NCI-H1092 treated with DMSO at 0.1 percent for 48 hours (cell line): ENCODE measurements around the gene IQCK.

Experiments used
- DNase-seq: peaks from one replicate; lab custom pipeline; 2025; lab: John Stamatoyannopoulos, UW

Gene IQCK

DNA sequence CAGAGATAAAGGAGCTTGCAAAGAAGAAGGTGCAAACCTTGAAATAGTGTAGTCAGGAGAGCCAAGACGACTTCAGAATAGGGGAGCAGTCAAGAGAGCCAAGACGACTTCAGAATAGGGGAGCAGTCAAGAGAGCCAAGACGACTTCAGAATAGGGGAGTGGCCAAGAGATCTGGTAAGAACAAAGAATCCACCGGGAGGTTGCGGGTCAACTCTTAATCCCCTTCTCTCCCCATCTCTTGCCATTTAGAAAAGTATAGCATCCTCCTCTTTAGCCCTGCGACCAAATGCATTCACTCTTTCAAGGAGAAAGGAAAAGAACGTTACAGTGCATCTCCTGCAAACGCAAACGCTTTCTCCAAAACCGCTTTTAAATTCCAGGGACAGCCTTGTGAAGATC is 757 bp upstream of the IQCK start:
- no peak for DNase-seq

DNA sequence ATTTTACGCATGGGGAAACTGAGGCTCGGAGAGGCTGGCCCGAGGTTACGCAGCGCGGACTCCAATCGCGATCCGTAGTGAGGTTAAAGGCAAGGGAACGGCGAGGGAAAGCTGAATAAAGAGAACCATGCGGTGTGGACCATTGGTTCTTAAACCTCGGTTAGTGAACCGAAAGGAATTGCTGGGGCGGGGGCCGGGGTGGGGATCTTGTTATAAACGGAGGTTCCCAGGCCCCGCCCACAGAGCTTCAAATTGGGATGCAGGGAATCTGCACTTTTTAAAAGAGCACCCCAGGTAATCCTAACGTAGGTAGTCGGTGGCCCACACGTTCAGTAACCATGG is 524 bp downstream of the IQCK start:
- DNase-seq = peak; percentile 38

DNA sequence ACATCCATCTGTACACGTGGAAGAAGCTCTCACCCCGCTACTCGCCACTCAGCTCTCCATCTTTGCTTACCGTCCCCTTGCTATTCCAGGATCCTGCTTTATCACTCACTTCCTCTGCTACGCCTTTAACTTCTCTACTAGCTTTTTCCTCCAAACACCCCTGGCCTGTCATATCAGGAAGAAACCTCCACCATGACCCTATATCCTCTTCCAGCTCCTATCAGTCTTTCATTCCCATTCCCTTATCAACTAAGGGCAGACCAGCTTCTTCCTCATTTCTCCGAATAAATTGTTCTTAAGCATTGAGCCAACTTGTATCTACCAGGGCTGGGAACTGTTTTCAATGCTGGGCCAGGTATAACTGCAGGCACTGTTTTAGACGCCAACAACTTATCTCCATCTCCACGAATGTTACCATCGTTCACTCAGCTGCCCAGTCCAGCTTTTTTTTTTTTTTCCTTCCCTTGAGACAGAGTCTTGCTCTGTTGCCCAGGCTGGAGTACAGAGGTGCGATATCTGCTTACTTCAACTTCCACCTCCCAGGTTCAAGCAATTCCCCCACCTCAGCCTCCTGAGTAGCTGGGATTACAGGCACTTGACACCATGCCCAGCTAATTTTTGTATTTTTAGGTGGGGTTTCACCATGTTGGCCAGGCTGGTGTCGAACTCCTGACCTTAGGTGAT is 4.3 kb downstream of the IQCK start:
- DNase-seq = no peak

DNA sequence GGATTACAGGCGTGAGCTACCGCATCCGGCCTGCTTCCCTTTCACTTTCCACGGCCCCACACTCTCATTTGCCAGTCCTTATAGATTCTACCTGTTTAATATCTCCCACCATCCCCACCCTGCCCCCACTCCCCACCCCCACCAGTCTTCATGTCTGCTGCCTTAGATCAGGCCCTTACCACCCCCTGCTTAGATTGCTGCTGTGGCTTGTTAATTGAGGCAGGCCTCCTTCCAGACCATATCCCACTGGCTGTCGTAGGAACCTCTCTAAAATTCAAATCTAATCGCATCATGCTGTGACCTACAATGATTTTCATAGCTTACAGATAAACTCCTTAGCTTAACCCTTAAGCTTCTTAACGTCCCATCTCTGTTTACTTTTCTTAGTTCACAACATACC is 4.9 kb downstream of the IQCK start:
- no peak for DNase-seq

DNA sequence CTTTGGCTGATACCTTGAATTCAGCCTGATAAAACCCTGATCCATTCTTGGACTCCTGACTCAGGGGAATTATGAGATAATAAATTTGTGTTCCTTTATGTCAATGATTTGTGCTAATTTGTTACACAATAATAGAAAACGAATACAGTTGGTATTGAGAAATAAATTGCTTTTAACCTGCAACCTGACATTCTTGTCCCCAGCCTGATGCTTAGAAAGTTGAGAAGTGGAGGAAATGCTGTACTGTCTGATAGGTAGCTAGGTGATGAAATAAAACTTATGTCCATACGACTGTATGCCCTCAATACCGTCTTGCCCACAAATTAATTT is 10.5 kb downstream of the IQCK start:
- no peak for DNase-seq

DNA sequence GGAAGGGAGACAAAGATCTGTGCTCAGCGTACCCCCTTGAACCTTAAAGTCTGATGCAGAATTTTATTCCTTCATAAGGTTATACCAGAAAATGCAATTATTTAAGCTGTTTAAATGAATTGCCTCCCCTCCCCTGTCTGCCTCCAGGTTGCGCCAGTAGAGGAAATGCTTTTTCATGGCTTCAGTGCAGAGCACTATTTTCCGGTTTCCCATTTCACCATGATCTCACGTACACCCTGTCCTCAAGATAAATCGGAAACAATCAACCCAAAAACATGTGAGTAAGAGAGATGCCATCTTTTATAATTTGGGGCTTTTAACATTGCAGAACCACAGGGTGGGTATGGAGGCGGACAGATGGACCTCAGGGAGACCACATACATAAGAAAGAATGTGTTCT is 15.5 kb downstream of the IQCK start:
- no peak for DNase-seq

DNA sequence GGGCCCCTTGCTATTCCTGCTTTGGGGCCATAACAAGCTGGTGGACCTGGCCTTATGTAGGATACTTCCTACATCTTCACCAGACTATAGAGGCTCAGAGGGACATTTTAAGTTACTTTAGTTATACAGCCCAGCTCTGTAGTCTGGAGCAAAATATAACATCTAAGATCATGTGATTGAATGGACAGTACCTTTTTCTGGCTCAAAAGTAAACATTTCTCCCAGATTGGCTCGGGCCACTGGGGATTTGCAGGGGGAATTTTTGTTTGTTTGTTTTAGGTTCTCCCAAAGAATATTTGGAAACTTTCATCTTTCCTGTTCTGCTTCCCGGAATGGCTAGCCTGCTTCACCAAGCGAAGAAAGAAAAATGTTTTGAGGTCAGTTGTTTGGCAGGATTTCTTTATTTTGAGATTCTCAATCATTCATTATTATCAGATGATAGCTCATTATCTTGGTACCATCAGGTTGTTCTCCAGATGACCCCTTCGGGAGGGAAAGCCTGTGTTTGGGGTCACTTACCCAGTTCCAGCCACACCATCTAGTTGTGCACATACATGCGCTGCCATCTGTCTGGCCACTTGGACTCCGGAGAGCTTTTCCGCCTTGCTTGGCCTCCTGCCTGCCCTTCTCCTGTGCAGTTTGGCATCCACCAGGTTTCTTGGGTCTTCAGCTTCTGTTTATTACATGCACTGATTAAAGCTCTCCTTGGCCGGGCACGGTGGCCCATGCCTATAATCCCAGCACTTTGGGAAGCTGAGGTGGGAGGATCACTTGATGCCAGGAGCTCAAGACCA is 17.2 kb downstream of the IQCK start:
- no peak for DNase-seq

DNA sequence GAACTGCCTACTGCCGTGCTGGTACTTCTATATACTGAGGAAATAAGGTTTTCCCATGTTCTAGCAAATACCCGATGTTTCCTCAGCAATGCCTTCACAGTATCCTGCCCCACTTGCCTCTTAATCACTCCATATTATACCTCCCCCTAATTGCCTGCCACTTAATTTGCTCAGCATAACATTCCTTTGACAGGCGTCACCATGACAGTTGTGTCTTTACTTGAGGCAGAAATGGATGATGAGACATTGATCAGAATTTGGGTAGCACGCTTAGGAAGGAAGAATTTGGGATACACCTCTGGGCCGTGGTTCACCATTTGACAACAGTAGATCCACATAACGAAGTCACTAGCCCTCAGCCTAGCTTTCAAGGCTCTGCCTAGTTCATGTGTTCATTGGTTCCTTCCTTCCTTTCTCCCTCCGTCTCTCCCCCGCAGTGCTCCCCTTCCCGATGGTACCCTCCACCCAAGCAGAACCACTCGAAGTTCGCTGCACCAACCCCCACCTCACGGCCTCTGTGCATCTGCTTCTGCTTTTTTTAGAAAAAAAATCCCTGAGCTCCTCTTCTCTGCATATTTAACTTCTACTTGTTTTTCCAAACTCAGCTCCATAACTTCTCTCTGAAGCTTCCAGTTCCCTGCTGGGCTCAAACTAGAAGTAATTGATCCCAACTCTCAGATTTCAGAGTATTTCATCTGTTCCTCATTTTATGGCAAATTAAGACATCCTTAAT is 19.4 kb downstream of the IQCK start:
- DNase-seq = no peak

DNA sequence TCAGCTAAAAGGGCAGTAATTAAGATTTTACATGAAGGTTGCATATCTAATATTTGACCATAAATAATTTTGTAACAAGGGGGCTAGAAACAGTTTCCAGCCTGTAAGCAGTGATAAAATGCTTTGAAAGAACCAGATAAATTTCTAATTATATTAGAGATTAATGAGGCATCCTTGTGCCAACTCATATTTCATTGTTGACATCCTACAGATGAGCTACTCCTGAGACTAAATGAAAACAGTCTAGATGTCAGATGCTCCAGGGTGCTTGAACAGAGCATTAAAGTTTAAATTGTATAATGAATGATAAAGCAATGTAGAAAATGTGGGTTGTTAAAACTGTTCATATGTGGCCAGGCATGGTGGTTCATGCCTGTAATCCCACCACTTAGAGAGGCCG is 23.3 kb downstream of the IQCK start:
- DNase-seq = no peak

DNA sequence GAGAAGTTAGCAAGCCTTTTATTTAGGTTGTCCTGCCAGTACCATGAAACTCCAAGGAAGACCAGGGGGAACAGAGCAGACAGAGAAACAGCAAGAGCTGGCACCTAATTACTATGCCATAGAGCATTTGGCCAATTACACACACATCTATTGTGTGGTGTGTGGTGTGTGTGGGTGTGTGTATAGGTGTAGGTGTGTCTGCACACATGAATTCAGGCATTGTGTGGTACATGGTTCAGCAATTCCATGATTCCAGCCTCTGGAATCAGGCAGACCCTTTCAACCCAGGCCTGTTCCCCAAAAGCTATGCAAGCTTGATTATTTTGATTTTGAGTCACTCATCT is 25.7 kb downstream of the IQCK start:
- no peak for DNase-seq

DNA sequence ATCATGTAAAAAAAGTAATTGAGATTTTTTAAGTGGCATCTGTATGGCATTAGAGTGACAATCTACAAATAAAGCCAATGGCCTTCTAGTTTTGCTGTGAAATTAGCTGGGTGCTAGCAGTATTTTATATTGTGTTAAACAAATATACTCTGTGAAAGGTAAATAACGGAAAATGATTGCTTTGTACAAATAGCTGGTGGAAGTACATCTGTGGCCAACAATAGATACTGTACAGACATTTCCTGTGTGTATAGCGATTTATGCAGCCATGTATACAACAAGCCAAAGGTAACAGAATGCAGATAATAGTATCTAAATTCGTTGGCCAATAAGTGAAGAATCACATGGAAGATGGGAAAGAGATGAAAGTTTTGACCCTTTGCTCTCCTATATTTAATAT is 26.6 kb downstream of the IQCK start:
- no peak for DNase-seq

DNA sequence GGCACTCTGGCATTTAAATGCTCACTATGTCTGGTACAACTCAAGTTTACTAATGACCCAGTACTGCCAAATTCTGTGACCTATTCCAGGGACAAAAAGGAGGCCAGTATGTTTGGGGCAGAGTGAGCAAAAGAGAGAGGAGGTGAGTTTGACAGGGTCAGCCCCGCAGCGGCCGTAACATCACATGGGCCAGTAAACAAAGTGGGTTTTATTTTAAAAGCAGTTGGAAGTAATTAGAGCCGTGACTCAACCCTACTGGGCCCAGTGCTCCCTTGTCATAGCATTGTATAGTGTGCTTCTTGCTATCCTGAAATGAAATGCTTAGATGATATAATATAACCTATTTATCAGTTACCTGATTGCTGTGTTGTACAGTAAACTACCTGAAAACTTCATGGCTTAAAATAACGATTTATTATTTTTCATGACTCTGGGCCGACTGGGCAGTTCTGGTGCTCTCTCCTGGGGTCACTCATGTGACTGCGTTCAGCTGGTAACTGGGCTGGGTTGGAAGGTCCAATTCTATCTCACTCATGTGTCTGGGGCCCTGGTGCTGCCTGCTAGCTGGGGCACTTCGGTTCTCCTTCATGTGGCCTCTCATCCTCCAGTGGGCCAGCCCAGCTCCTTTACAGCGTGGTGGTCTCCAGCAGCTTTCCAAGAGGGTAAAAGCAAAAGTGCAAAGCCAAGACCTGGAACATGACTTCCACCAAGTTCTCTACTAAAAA is 27.4 kb downstream of the IQCK start:
- DNase-seq = no peak

DNA sequence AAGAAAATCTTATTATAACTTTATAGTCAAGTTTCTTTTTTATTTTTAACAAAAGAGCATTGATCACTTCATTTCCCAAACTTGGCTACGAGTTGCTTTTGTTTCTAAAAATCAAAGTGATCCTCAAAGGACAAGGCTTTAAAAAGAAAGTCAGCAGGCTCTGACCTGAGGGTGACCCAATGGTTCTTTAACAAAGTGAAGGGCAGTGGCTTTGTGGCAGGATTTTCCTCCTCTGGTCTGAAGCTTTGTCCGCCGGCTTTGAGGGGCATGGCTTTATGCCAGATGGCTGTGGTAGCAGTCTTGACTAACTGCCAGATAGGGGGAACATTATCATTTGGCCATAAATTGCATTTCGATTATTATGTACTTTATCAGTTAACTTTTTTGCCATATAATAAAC is 28.5 kb downstream of the IQCK start:
- peak; percentile 13 for DNase-seq

DNA sequence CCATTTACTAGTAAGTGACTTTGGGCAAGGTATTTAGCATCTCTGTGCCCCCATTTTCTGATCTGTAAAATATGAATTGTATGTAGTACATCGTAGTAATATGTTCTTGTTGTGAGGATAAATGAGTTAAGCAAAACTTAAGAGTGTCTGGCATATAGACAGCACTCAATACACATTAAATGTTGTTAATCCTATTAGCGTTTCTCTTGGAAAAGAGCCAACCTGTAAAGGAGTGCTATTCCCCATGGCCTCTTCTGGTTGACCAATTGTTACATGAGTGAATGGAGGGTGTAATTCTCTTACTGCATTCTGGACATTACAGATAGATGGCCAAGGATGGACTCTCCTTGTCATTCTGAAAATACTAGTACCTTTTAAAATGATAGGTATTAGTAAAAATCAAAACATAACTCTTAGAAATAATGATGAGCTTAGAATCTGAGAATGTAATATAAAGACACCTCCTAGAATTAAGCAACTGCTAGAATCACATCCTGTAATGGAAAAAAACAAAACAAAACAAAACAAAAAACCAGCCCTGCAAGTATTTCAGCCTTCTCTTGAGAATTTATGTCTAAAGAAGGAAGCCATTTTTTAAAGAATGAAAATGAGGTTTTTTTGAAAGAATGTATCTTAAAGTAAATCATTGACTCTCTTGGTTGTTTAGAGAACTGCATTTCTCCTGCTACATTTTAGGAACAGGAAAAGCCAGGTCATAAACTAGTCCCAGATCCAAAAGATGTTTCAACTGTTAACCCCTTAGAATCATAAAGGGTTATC is 30.5 kb downstream of the IQCK start:
- DNase-seq = no peak

DNA sequence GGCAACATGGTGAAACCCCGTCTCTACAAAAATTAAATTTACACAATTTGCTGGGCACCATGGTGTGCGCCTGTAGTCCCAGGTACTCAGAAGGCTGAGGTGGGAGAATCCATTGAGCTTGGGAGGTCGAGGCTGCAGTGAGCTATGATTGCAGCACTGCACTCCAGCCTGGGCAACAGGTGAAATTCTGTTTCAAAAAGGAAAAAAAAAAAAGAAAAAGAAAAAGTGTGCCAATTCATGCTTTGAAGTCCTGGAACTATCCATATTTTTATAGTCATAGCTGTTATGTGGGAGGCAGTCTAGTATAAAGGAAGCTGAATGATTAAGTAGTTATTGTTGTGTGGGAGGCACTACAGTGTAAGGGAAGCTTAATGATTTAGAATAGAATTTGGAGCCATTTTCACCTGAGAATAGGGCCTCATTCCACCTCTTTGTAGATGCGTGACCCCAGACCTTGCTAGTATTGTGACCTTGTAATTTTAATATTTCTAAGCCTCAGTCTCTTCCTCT is 31.6 kb downstream of the IQCK start:
- no peak for DNase-seq

DNA sequence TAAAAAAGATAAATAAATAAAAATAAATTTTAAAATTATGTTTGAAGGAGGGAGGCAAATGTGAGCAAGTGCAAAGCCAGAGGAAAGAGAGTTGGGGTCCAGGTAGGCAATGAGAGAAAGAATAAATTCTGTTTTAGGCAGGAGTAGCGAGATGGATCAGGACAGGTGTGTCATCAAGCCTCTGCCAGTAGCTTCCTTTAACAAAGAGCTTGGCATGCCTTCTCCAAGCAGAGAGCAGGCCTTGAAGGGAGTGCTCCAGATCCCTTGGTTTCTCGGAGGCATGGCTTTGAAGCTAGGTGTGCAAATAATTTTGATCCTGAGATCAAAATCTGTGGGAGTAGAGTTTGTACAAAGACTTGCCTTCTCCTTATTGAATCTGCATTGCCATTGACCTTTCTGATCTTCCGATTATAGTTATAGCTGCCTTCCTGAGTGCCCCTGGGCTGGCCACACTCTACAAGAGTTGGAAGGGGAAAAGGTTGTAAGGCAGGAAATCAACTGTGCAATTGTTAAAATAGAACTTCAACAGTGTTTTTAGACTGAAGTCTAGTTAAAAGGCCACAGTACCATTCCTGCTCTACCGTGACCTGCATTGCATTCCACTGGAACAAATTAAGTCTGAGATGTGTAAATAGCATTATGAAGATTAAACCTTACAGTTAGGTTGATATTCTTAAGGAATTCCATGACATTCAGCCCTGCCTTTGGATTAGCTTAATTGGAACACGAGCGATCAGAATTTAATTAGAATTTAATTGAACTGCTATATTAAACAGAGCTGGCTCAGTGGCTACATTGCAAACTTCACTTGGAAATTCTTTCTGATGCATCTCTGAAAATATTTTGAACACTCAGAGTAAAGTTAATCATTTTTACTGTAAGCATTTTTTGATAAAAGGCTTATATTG is 33.7 kb downstream of the IQCK start:
- no peak for DNase-seq

DNA sequence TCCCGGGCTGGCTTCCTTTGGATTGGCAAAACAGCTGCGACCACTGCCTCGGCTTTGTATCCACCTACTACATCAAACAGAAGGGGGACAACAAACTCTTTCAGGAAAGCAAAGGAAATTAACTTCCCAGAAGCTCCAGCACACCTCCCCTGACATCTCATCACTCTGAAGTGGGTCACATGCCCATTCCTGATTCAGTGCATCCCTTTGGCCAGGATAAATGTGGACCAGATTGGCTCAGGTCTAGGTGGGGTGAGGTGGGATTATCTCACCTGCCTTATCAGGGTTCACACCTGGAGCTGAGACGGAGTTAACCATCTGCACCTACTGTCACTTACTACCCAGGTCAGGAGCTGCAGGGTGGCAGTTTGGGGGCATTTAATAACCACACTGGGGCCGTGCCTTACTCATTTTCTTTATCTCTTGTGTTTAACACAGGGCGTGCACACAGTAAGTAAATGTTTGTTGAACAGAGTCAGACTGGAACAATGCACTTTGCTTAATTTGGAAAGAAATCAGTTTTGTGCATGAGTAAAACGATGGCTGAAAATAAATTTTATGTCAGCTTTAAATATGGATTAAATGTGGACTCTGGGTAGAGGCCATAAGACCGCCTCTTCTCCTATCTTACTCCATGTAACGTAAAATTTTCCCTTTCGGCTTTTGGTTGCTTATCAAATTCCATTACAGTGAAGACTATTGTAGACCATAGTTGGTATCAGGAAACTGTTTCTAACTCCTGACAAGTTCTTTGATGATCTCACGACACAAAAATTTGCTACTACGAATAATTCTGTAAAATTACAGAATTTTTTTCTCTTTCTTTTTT is 36.0 kb downstream of the IQCK start:
- no peak for DNase-seq

DNA sequence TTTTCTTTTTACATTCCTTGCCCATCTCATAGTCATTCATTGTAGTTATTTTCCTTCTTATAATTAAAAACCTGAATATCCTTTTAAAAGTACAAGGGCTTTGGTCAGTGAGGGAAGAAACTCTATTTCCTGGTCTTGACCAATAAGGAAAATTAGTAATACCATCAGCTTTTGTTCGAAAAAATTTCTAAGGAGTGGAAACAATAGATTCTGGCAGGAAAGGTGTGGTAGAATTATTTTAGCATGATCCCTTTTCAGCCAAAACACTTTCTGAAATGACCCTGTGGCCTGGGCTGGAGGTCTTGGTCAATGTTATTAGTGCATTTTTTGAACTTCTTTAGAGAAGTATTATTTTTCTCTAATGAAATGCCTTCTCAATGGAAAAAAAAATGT is 36.6 kb downstream of the IQCK start:
- no peak for DNase-seq

DNA sequence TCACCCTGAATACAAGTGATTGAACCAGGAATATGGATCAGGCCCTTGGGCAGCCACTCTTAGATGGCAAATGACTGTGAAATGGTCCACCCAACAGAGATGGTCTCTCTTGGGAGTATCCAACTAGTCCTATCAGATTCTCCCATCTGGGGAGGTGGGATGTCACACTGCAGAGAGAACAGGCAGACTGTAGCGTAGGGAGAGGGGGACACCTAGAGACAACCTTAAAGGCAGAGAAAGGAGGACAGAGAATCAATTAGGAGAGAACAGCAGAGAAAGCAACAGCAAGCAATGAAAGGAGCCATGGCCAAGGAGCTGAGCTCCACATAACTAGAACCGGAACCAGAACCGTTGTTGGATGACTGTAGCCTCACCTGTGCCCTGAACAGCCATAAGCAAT is 37.2 kb downstream of the IQCK start:
- DNase-seq = no peak

DNA sequence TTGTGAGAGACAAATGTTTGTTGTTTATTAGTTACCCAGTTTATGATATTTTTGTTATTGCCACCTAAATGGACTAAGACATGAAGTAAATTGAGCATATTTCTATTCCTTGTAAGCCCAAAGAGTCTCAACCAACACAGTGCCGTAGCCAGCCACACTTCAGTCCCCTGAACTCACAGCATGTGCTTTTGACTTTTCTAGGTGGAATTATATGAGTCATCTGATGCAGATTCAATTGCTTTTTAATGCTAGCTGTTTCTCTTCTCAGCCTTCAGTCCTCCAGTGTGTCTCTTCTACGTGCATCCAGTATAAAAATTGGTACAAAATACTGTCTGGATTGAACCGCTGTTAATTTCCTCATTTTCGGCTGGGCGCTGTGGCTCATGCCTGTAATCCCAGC is 39.0 kb downstream of the IQCK start:
- no peak for DNase-seq
